NB4 (cell line): ENCODE measurements around the gene AKT1S1.

Experiments
- MYC ChIP-seq: IDR thresholded peaks from 2 replicates; pipeline ENCODE4 v1.6.1; 2011; ENCODE audit warnings: low read depth, low read length
- POLR2A ChIP-seq: IDR thresholded peaks from 2 replicates; pipeline ENCODE4 v1.6.1; 2011; ENCODE audit warnings: mild to moderate bottlenecking; ENCODE audit not compliant: insufficient read length; ENCODE audit errors: extremely low read depth
- TF ChIP-seq, protein P1 (sequence below): IDR thresholded peaks from one replicate; pipeline ENCODE4 v1.5.1; 2012; ENCODE audit warnings: low read depth, low read length
- TF ChIP-seq, protein P2 (sequence below): IDR thresholded peaks from 2 replicates; pipeline ENCODE4 v1.6.1; 2011; ENCODE audit warnings: low read depth, low read length

DNA sequence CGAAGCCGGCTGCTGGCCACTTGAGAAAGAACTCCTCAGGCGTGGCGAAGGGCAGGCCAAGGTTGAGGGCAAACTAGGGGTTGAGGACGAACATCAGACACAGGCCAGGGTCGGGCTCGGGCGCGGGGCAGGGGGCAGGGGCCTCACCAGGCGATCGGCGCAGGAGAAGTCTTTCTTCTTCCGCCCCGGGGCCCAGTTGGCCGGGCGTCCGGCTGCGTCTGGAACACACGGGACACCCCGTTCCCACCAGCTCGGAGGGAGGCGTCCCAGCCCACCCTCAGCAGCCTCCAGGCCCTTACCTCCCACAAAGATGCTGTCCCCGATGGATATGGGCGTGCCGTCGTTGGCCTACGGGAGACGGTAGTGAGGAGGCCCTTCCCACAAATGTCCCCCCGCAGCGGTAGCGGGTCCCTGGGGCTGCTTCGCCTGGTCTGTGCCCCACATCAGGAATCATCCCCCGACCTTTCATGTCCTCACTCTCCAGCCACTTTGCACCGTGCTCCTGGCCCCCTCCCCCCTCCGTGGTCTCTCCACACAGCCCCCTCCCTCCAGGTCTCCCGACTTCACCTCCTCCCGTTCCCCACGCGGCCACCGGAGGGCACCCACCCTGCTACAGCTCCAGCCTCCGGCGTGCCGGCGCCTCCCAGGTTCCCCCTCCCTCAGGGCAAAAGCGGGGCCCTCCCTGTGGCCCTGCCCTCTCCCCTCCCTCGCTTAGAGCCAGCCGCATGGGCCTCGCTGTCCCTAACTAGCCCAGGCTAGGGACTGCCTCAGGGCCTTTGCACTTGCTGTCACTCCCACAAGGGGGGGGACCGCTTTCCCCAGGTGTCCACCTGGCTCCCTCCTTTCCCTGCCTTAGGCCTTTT is 14.5 kb downstream of the AKT1S1 start:
- no peak for TF ChIP-seq POLR2A
- TF ChIP-seq, protein P1, sequence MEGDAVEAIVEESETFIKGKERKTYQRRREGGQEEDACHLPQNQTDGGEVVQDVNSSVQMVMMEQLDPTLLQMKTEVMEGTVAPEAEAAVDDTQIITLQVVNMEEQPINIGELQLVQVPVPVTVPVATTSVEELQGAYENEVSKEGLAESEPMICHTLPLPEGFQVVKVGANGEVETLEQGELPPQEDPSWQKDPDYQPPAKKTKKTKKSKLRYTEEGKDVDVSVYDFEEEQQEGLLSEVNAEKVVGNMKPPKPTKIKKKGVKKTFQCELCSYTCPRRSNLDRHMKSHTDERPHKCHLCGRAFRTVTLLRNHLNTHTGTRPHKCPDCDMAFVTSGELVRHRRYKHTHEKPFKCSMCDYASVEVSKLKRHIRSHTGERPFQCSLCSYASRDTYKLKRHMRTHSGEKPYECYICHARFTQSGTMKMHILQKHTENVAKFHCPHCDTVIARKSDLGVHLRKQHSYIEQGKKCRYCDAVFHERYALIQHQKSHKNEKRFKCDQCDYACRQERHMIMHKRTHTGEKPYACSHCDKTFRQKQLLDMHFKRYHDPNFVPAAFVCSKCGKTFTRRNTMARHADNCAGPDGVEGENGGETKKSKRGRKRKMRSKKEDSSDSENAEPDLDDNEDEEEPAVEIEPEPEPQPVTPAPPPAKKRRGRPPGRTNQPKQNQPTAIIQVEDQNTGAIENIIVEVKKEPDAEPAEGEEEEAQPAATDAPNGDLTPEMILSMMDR, result peak; percentile 30
- TF ChIP-seq, protein P2, sequence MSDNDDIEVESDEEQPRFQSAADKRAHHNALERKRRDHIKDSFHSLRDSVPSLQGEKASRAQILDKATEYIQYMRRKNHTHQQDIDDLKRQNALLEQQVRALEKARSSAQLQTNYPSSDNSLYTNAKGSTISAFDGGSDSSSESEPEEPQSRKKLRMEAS, result no peak
- no peak for TF ChIP-seq MYC
